ENCODE results near the gene ARFGAP3. TPM values are rescaled to one million over a fixed set of nuclear protein-coding genes. Genes with fewer than 3 reads are reported as not detected.

ARFGAP3 gene
- polyA plus RNA-seq, 1 of the 3 experiments (the other 2 are of a cell fraction) = 12.6 TPM

- Histone ChIP-seq H3K27ac (ENCODE audit: low read depth in 2 of 2, low read length in 1 of 2) (no peak overlapping the region), H3K79me2 (ENCODE audit: insufficient read depth) (no peaks in the 10 kb centered on the region), H3K9me3 (no peaks in the 10 kb centered on the region), H4K20me1 (ENCODE audit: insufficient read depth) (no peaks in the 10 kb centered on the region), H3K36me3 (replicated peaks in 1 of 2; ENCODE audit: control insufficient read depth in 1 of 2, insufficient read depth in 2 of 2, low read length in 1 of 2) (peaks cover 4 to 14% of the 10 kb centered on the region in 2 experiments), H2AFZ (ENCODE audit: low read depth) (no peak overlapping the region), H3K9me2 (no peaks in the 10 kb centered on the region), H3K27me3 (ENCODE audit: insufficient read depth) (no peaks in the 10 kb centered on the region), H3K9ac (no peak overlapping the region), H3K4me2 (no peak overlapping the region), H3K4me3 (ENCODE audit: low read depth in 2 of 2, low read length in 1 of 2) (no peak overlapping the region), H3F3A (replicated peaks; ENCODE audit: insufficient read depth) (no peaks in the 10 kb centered on the region), H3K4me1 (ENCODE audit: control insufficient read depth in 1 of 2, insufficient read depth in 2 of 2, low read depth in 1 of 2, low read length in 1 of 2) (no peaks in the 10 kb centered on the region)
- TF ChIP-seq MEF2A (IDR thresholded peaks at IDR 0.05; ENCODE audit: borderline replicate concordance, low read depth) (no peak), FOXJ3 (CRISPR knock-in tag; IDR thresholded peaks at IDR 0.05) (no peak), TAF1 (IDR thresholded peaks at IDR 0.05; ENCODE audit: borderline replicate concordance, low read depth, low read length) (no peak), EP300 (IDR thresholded peaks at IDR 0.05; ENCODE audit: borderline replicate concordance in 1 of 2, low read depth in 1 of 2, low read length in 1 of 2) (no peak), ELF1 (IDR thresholded peaks at IDR 0.05) (no peak), GABPA (IDR thresholded peaks at IDR 0.05; ENCODE audit: low read depth) (no peak), EZH2phosphoT487 (IDR thresholded peaks at IDR 0.05; ENCODE audit: borderline replicate concordance, low read depth) (no peak), TCF12 (IDR thresholded peaks at IDR 0.05) (no peak), RFX5 (IDR thresholded peaks at IDR 0.05; ENCODE audit: low read length) (no peak), JUND (IDR thresholded peaks at IDR 0.05) (no peak), IRF3 (IDR thresholded peaks at IDR 0.05; ENCODE audit: low read depth, low read length) (no peak), CHD2 (IDR thresholded peaks at IDR 0.05; ENCODE audit: low read length, partially characterized antibody) (no peak), NFIC (IDR thresholded peaks at IDR 0.05; ENCODE audit: borderline replicate concordance) (no peak), MXI1 (IDR thresholded peaks at IDR 0.05; ENCODE audit: low read depth, low read length) (no peak), YY1 (IDR thresholded peaks at IDR 0.05; ENCODE audit: low read depth) (no peak), FOXM1 (IDR thresholded peaks at IDR 0.05; ENCODE audit: low read depth) (no peak)
- TF ChIP-seq, protein P1, sequence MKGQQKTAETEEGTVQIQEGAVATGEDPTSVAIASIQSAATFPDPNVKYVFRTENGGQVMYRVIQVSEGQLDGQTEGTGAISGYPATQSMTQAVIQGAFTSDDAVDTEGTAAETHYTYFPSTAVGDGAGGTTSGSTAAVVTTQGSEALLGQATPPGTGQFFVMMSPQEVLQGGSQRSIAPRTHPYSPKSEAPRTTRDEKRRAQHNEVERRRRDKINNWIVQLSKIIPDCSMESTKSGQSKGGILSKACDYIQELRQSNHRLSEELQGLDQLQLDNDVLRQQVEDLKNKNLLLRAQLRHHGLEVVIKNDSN (IDR thresholded peaks at IDR 0.05; ENCODE audit: borderline replicate concordance, low read depth) = no peak
- TF ChIP-seq, protein P2, sequence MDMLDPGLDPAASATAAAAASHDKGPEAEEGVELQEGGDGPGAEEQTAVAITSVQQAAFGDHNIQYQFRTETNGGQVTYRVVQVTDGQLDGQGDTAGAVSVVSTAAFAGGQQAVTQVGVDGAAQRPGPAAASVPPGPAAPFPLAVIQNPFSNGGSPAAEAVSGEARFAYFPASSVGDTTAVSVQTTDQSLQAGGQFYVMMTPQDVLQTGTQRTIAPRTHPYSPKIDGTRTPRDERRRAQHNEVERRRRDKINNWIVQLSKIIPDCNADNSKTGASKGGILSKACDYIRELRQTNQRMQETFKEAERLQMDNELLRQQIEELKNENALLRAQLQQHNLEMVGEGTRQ (IDR thresholded peaks at IDR 0.05; ENCODE audit: borderline replicate concordance, low read depth, low read length) = no peak
- TF ChIP-seq, protein P3, sequence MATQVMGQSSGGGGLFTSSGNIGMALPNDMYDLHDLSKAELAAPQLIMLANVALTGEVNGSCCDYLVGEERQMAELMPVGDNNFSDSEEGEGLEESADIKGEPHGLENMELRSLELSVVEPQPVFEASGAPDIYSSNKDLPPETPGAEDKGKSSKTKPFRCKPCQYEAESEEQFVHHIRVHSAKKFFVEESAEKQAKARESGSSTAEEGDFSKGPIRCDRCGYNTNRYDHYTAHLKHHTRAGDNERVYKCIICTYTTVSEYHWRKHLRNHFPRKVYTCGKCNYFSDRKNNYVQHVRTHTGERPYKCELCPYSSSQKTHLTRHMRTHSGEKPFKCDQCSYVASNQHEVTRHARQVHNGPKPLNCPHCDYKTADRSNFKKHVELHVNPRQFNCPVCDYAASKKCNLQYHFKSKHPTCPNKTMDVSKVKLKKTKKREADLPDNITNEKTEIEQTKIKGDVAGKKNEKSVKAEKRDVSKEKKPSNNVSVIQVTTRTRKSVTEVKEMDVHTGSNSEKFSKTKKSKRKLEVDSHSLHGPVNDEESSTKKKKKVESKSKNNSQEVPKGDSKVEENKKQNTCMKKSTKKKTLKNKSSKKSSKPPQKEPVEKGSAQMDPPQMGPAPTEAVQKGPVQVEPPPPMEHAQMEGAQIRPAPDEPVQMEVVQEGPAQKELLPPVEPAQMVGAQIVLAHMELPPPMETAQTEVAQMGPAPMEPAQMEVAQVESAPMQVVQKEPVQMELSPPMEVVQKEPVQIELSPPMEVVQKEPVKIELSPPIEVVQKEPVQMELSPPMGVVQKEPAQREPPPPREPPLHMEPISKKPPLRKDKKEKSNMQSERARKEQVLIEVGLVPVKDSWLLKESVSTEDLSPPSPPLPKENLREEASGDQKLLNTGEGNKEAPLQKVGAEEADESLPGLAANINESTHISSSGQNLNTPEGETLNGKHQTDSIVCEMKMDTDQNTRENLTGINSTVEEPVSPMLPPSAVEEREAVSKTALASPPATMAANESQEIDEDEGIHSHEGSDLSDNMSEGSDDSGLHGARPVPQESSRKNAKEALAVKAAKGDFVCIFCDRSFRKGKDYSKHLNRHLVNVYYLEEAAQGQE (IDR thresholded peaks at IDR 0.05; ENCODE audit: low read depth, low read length) = no peak
- TF ChIP-seq, protein P4, sequence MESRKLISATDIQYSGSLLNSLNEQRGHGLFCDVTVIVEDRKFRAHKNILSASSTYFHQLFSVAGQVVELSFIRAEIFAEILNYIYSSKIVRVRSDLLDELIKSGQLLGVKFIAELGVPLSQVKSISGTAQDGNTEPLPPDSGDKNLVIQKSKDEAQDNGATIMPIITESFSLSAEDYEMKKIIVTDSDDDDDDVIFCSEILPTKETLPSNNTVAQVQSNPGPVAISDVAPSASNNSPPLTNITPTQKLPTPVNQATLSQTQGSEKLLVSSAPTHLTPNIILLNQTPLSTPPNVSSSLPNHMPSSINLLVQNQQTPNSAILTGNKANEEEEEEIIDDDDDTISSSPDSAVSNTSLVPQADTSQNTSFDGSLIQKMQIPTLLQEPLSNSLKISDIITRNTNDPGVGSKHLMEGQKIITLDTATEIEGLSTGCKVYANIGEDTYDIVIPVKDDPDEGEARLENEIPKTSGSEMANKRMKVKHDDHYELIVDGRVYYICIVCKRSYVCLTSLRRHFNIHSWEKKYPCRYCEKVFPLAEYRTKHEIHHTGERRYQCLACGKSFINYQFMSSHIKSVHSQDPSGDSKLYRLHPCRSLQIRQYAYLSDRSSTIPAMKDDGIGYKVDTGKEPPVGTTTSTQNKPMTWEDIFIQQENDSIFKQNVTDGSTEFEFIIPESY (IDR thresholded peaks at IDR 0.05; ENCODE audit: borderline replicate concordance, low read depth) = no peak
- no peak for DNase-seq
- POLR2A ChIA-PET = no interaction called here
- CTCF ChIA-PET = interaction anchor here (0.6 kb wide), 1 partner anchor 34 kb away, joined by 3 read pairs; no protein-coding TSS in a partner anchor
- WGBS (ENCODE audit: low lambda C conversion rate) = 84% methylated on average over 2 of the region's 2 CpGs
Observed at GRCh38 chr22:42814215-42814614, 42.9 kb downstream of the ARFGAP3 start.

Data from SK-N-SH (cell line).